Sigmoid colon (tissue), 7 donors: ENCODE data around the gene RASAL2. TPM values are rescaled to one million over a fixed set of nuclear protein-coding genes. Genes with fewer than 3 reads are reported as not detected.
"Not testable (repeated sequence)": the region's sequence is repeated elsewhere in the genome, so short reads cannot be mapped to it uniquely, and the experiment has no call there.

ENCODE experiments used
- DNase-seq: peaks from one replicate; pipeline ENCODE4 v3.0.0-alpha.2; 2019
- H3K27ac ChIP-seq, 4 donors: fragments of 200-600 bp; sonication (generic); one replicate each; pipeline ENCODE4 v1.5.1; 2016 to 2019; ENCODE audit warnings: mild to moderate bottlenecking in 1 of 4
- H3K27me3 ChIP-seq, 3 donors: fragments of 200-600 bp; sonication (generic); one replicate each; pipeline ENCODE4 v1.5.1; 2019; ENCODE audit warnings: mild to moderate bottlenecking in 1 of 3
- H3K36me3 ChIP-seq, 4 donors: fragments of 200-600 bp; sonication (generic); one replicate each; pipeline ENCODE4 v1.5.1; 2016 to 2019
- H3K4me1 ChIP-seq, 4 donors: fragments of 200-600 bp; sonication (generic); one replicate each; pipeline ENCODE4 v1.5.1; 2017 to 2019
- H3K4me3 ChIP-seq, 4 donors: fragments of 200-600 bp; sonication (generic); one replicate each; pipeline ENCODE4 v1.5.1; 2017 to 2019; ENCODE audit warnings: mild to moderate bottlenecking in 2 of 4, moderate library complexity in 1 of 4
- H3K9me3 ChIP-seq, 4 donors: fragments of 200-600 bp in 3 of 4; sonication (generic) in 3 of 4; one replicate each; pipeline versions ENCODE4 v1.5.1 to v1.6.1; 2013 to 2019
- CTCF ChIP-seq, 4 experiments: fragments of 450-650 bp in 3 of 4; fragments of 200-600 bp in 1 of 4; IDR thresholded peaks; one replicate each; pipeline ENCODE4 v1.5.1; 2016 to 2019; ENCODE audit warnings: antibody characterized with exemption in 4 of 4, mild to moderate bottlenecking in 3 of 4, moderate library complexity in 2 of 4
- EP300 ChIP-seq, 4 donors: sonication (generic); formaldehyde crosslinking; IDR thresholded peaks; one replicate each; pipeline ENCODE4 v1.6.1; 2017; ENCODE audit warnings: antibody characterized with exemption in 4 of 4
- POLR2A ChIP-seq, 2 donors: fragments of 450-650 bp; IDR thresholded peaks; one replicate each; pipeline ENCODE4 v1.6.1; 2016; ENCODE audit warnings: antibody characterized with exemption in 2 of 2, mild to moderate bottlenecking in 2 of 2, moderate library complexity in 2 of 2
- POLR2AphosphoS5 ChIP-seq, 4 donors: sonication (generic); formaldehyde crosslinking; IDR thresholded peaks; one replicate each; pipeline ENCODE4 v1.6.1; 2017; ENCODE audit warnings: antibody characterized with exemption in 4 of 4
- WGBS, 2 donors: extraction: QIAGEN DNeasy Blood & Tissue Kit; methylation state at CpG; one replicate each; pipeline ENCODE4 v1.1.7; 2013; 5-methylcytosine and 5-hydroxymethylcytosine counted together
- intact Hi-C: fragments of 100-400 bp; cut with DNase I; formaldehyde crosslinking; loops from one replicate; pipeline ENCODE4 v1.15.1; 2023
- polyA plus RNA-seq, 3 donors: library from polyadenylated mRNA; stranded (reverse); fragments of 200-250 nt; gene quantifications; one replicate each; pipeline ENCODE4 v1.2.3, GENCODE V29; 2013
- total RNA-seq, 4 donors: library from RNA; depleted of rRNA; stranded (reverse); fragments of >200 nt; gene quantifications; one replicate each; pipeline ENCODE4 v1.1.0, GENCODE V29; 2016
- donor health status: healthy with polysubstance abuse.
- donor health status: Bipolar disorder and iron deficiency.
- donor health status: healthy.

The RASAL2 gene
- total and polyA plus RNA-seq, 7 donors = 0.92 to 25.5 (median 11.1) TPM

- Histone ChIP-seq H3K27me3 (no peaks in the 10 kb centered on the region), H3K4me1 (peaks cover 0 to 14% (median 11%) of the 10 kb centered on the region in 4 donors), H3K27ac (no peak overlapping the region), H3K9me3 (no peaks in the 10 kb centered on the region), H3K36me3 (no peaks in the 10 kb centered on the region), H3K4me3 (no peak overlapping the region)
- intact Hi-C loops = loop anchor here (10.0 kb wide), 1 partner anchor 446 kb away; no protein-coding TSS in a partner anchor
- DNase-seq = no peak
- TF ChIP-seq CTCF (IDR thresholded peaks at IDR 0.05) (no peak), POLR2AphosphoS5 (IDR thresholded peaks at IDR 0.05) (no peak), EP300 (IDR thresholded peaks at IDR 0.05) (no peak), POLR2A (IDR thresholded peaks at IDR 0.05) (no peak)
Observed at GRCh38 chr1:178308438-178308837, 214.5 kb downstream of the RASAL2 start.

GRCh38 chr1:178310685-178311105 is 216.8 kb downstream of the RASAL2 start:
- H3K4me1 ChIP-seq = peaks cover 0 to 14% (median 11%) of the 10 kb centered on the region in 4 donors
- no peaks in the 10 kb centered on the region for H3K36me3 ChIP-seq
- TF ChIP-seq POLR2A (IDR thresholded peaks at IDR 0.05) (no peak), POLR2AphosphoS5 (IDR thresholded peaks at IDR 0.05) (no peak), EP300 (IDR thresholded peaks at IDR 0.05) (no peak), CTCF (IDR thresholded peaks at IDR 0.05) (peak; percentile 29 to 70 (median 59))
- no peaks in the 10 kb centered on the region for H3K27me3 ChIP-seq
- no peak overlapping the region for H3K4me3 ChIP-seq
- 0 to 1% methylated on average over 1 of the region's 1 CpG for WGBS, 2 donors
- no peak for DNase-seq
- no peaks in the 10 kb centered on the region for H3K9me3 ChIP-seq
- no peak overlapping the region for H3K27ac ChIP-seq
- intact Hi-C loops = loop anchor here (2.0 kb wide), 1 partner anchor 190 kb away; no protein-coding TSS in a partner anchor

- no peak for DNase-seq
- intact Hi-C loops = loop anchor here (2.0 kb wide), 1 partner anchor 190 kb away; no protein-coding TSS in a partner anchor
- WGBS, 2 donors = 29 to 76% methylated on average over 1 of the region's 1 CpG
Observed at GRCh38 chr1:178311164-178311563, 217.3 kb downstream of the RASAL2 start.

GRCh38 chr1:178320280-178320982 is 226.5 kb downstream of the RASAL2 start:
- DNase-seq, H3K27ac ChIP-seq, H3K36me3 ChIP-seq, intact Hi-C loops, H3K4me3 ChIP-seq, H3K27me3 ChIP-seq, H3K9me3 ChIP-seq: not testable (repeated sequence)
- H3K4me1 ChIP-seq = peaks cover 0 to 21% (median 10%) of the 10 kb centered on the region in 4 donors
- WGBS, 2 donors = 25 to 62% methylated on average over 29 of the region's 30 CpGs

More at GRCh38 chr1:178311164-178311563, 217.3 kb downstream of the RASAL2 start:
- Histone ChIP-seq H3K9me3 (no peaks in the 10 kb centered on the region), H3K4me1 (peaks cover 0 to 14% (median 11%) of the 10 kb centered on the region in 4 donors), H3K4me3 (no peak overlapping the region), H3K27me3 (no peaks in the 10 kb centered on the region), H3K36me3 (no peaks in the 10 kb centered on the region), H3K27ac (no peak overlapping the region)
- TF ChIP-seq POLR2A (IDR thresholded peaks at IDR 0.05) (no peak), EP300 (IDR thresholded peaks at IDR 0.05) (no peak), CTCF (IDR thresholded peaks at IDR 0.05) (no peak), POLR2AphosphoS5 (IDR thresholded peaks at IDR 0.05) (no peak)

GRCh38 chr1:178323067-178323466 is 229.2 kb downstream of the RASAL2 start:
- no peaks in the 10 kb centered on the region for H3K36me3 ChIP-seq
- DNase-seq = no peak
- intact Hi-C loops = no loop called here
- no peak overlapping the region for H3K27ac ChIP-seq
- TF ChIP-seq POLR2AphosphoS5 (IDR thresholded peaks at IDR 0.05) (no peak), POLR2A (IDR thresholded peaks at IDR 0.05) (no peak), CTCF (IDR thresholded peaks at IDR 0.05) (no peak), EP300 (IDR thresholded peaks at IDR 0.05) (no peak)
- no peak overlapping the region for H3K4me3 ChIP-seq
- peaks cover 0 to 21% (median 10%) of the 10 kb centered on the region in 4 donors for H3K4me1 ChIP-seq
- 71 to 79% methylated on average over 1 of the region's 1 CpG for WGBS, 2 donors
- no peaks in the 10 kb centered on the region for H3K9me3 ChIP-seq
- no peaks in the 10 kb centered on the region for H3K27me3 ChIP-seq
